HG03025 (cell line): ENCODE data around the gene NKX1-1.
"Not testable (repeated sequence)": the region's sequence is repeated elsewhere in the genome, so short reads cannot be mapped to it uniquely, and the experiment has no call there.

ENCODE experiments used
- ATAC-seq: cut with Tn5 transposase; IDR thresholded peaks from one replicate; pipeline ENCODE4 v1.9.1; 2021; ENCODE audit warnings: mild to moderate bottlenecking, moderate library complexity; ENCODE audit not compliant: unreplicated experiment, low FRiP score

The NKX1-1 gene

GRCh38 chr4:1394554-1395388 lies 11.5 kb downstream of the NKX1-1 start:
- not testable (repeated sequence) for ATAC-seq

GRCh38 chr4:1393866-1394265 lies 12.4 kb downstream of the NKX1-1 start:
- no peak for ATAC-seq

- not testable (repeated sequence) for ATAC-seq
Observed at GRCh38 chr4:1393363-1393762, 12.9 kb downstream of the NKX1-1 start.

GRCh38 chr4:1385373-1386340 lies 20.6 kb downstream of the NKX1-1 start:
- no peak for ATAC-seq

GRCh38 chr4:1384675-1385372 lies 21.4 kb downstream of the NKX1-1 start:
- no peak for ATAC-seq

GRCh38 chr4:1383728-1384591 lies 22.3 kb downstream of the NKX1-1 start:
- no peak for ATAC-seq

GRCh38 chr4:1382776-1383727 lies 23.2 kb downstream of the NKX1-1 start:
- no peak for ATAC-seq

- no peak for ATAC-seq
Observed at GRCh38 chr4:1381944-1382541, 24.2 kb downstream of the NKX1-1 start.

GRCh38 chr4:1381181-1381621 lies 25.0 kb downstream of the NKX1-1 start:
- no peak for ATAC-seq

- no peak for ATAC-seq
Observed at GRCh38 chr4:1380368-1381151, 25.7 kb downstream of the NKX1-1 start.

- ATAC-seq, result no peak
Observed at GRCh38 chr4:1379801-1380331, 26.4 kb downstream of the NKX1-1 start.

GRCh38 chr4:1379351-1379781 lies 26.9 kb downstream of the NKX1-1 start:
- no peak for ATAC-seq

GRCh38 chr4:1378559-1379231 lies 27.5 kb downstream of the NKX1-1 start:
- ATAC-seq, result no peak

- no peak for ATAC-seq
Observed at GRCh38 chr4:1377606-1378261, 28.5 kb downstream of the NKX1-1 start.

GRCh38 chr4:1376841-1377605 lies 29.2 kb downstream of the NKX1-1 start:
- no peak for ATAC-seq
